ENCODE data around the gene PDLIM7. TPM values are rescaled to one million over a fixed set of nuclear protein-coding genes. Genes with fewer than 3 reads are reported as not detected.
"Not testable (repeated sequence)": the region's sequence is repeated elsewhere in the genome, so short reads cannot be mapped to it uniquely, and the experiment has no call there.

The PDLIM7 gene
- total RNA-seq, 1 donor from 2014 or later: 187 TPM

GRCh38 chr5:177539411-177539810 is 42.0 kb upstream of the PDLIM7 start:
- Mint-ChIP-seq H3K4me1 (ENCODE audit: unreplicated experiment) (no peaks in the 10 kb centered on the region), H3K27ac (no peak overlapping the region)

DNA sequence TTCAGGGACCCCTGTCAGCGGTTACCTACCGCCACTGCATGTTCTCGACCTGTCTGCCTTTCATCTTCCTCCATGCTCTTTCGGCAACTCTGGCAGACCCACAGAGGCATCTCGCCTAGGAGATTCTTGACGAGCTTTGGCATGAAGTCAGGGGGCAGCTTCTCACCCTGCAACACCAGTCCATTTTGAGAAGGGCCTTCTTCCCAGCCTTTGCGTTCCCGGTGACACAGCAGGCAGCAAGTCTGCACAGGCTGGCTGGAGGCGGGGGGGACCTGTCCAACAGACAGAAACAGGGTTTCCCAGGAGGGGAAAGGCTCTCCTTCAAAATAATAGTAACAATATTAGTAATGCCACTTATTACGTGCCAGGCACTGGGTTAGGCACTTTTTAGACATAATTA is 41.5 kb upstream of the PDLIM7 start:
- no peaks in the 10 kb centered on the region for H3K4me1 Mint-ChIP-seq (ENCODE audit: unreplicated experiment)
- H3K36me3 Mint-ChIP-seq: peaks cover 9% of the 10 kb centered on the region
- no peak overlapping the region for H3K27ac Mint-ChIP-seq
- H3K9me3 Mint-ChIP-seq: no peaks in the 10 kb centered on the region
- no peaks in the 10 kb centered on the region for H3K27me3 Mint-ChIP-seq
- no peak for DNase-seq (ENCODE audit: extremely low spot score, unreplicated experiment)
- H3K4me3 Mint-ChIP-seq: no peak overlapping the region
- TF ChIP-seq, protein P1, sequence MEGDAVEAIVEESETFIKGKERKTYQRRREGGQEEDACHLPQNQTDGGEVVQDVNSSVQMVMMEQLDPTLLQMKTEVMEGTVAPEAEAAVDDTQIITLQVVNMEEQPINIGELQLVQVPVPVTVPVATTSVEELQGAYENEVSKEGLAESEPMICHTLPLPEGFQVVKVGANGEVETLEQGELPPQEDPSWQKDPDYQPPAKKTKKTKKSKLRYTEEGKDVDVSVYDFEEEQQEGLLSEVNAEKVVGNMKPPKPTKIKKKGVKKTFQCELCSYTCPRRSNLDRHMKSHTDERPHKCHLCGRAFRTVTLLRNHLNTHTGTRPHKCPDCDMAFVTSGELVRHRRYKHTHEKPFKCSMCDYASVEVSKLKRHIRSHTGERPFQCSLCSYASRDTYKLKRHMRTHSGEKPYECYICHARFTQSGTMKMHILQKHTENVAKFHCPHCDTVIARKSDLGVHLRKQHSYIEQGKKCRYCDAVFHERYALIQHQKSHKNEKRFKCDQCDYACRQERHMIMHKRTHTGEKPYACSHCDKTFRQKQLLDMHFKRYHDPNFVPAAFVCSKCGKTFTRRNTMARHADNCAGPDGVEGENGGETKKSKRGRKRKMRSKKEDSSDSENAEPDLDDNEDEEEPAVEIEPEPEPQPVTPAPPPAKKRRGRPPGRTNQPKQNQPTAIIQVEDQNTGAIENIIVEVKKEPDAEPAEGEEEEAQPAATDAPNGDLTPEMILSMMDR (conservative IDR thresholded peaks at IDR 0.05): no peak

More at GRCh38 chr5:177539411-177539810, 42.0 kb upstream of the PDLIM7 start:
- no peak for DNase-seq (ENCODE audit: extremely low spot score, unreplicated experiment)
- Mint-ChIP-seq H3K9me3 (no peaks in the 10 kb centered on the region), H3K27me3 (no peaks in the 10 kb centered on the region), H3K36me3 (peaks cover 8% of the 10 kb centered on the region), H3K4me3 (no peak overlapping the region)
- TF ChIP-seq, protein P1 (conservative IDR thresholded peaks at IDR 0.05): no peak

DNA sequence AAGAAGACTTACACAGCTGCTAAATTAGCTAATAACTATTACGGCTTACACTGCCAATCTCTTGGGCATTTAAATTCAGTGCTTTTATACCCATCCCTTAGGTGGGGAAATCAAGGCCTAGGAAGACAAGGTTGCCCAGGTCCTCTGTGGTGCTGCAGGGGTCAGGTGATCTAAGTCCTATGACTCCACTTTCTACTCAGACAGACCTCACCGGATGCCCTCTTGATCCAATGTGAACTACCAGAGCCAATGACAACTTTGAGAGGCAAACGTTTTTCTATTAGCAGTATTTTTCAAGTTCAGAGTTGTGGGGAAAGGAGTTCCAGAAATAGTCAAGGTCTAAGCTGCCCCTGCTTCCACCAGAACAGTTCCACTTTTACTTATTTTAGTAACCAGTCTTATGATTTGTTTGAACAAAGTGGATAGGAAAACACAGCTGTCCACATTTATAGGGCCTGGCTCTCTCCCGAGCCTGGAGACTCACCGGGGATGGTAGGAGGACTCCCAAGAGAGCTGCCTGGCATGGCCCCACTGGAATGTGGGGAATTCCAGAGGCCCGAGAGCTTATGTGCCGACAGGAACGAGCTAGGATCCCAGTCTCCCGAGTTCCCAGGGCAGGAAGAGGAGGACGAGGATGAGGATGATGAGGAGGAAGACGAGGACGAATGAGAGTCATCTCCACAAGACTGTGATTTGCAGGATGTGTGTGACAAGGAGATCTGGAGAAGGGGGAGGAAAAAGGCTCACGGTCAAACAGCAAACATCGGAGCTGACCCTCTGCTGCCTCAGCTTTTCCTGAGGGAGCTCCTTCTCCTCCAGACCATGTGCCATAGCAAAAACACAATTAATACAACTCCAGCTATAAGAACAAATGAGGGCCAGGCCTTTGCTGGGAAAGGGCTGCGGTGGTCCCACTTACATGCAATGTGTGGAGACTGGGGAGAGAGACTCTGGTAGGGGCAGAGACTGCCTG is 40.3 kb upstream of the PDLIM7 start:
- H3K9me3 Mint-ChIP-seq: no peaks in the 10 kb centered on the region
- peaks cover 11% of the 10 kb centered on the region for H3K36me3 Mint-ChIP-seq
- H3K4me1 Mint-ChIP-seq (ENCODE audit: unreplicated experiment): no peaks in the 10 kb centered on the region
- TF ChIP-seq, protein P1 (conservative IDR thresholded peaks at IDR 0.05): no peak
- H3K4me3 Mint-ChIP-seq: no peak overlapping the region
- peak overlapping the region; percentile 39 for H3K27ac Mint-ChIP-seq
- H3K27me3 Mint-ChIP-seq: no peaks in the 10 kb centered on the region
- DNase-seq (ENCODE audit: extremely low spot score, unreplicated experiment): no peak

DNA sequence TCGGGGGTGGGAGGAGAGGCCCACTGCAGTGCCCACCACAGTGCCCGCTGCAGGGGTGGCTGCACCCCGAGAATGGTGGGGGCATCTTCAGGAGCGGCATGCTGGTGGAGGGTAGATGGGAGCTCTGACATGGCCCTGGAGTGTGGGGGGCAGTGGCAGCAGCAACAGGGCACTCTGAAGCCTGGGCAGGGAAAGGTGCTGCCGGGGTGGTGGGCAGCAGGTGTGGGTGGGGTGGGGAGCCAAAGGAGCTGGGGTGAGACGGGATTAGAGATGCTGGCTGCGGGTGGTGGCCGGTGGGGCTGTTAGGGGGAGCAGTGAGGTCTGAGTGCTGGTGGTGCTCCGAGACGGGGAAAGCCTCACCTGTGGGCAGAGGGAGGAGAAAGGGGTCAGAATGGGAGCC is 39.0 kb upstream of the PDLIM7 start:
- H3K4me1 Mint-ChIP-seq (ENCODE audit: unreplicated experiment): no peaks in the 10 kb centered on the region
- H3K27ac Mint-ChIP-seq: no peak overlapping the region
- H3K36me3 Mint-ChIP-seq: peaks cover 9% of the 10 kb centered on the region
- DNase-seq (ENCODE audit: extremely low spot score, unreplicated experiment): no peak
- H3K27me3 Mint-ChIP-seq: no peaks in the 10 kb centered on the region
- no peaks in the 10 kb centered on the region for H3K9me3 Mint-ChIP-seq
- H3K4me3 Mint-ChIP-seq: no peak overlapping the region
- TF ChIP-seq, protein P1 (conservative IDR thresholded peaks at IDR 0.05): no peak

GRCh38 chr5:177535125-177535524 is 37.7 kb upstream of the PDLIM7 start:
- no peak overlapping the region for H3K4me3 Mint-ChIP-seq
- TF ChIP-seq, protein P1 (conservative IDR thresholded peaks at IDR 0.05): no peak
- no peaks in the 10 kb centered on the region for H3K27me3 Mint-ChIP-seq
- H3K9me3 Mint-ChIP-seq: no peaks in the 10 kb centered on the region
- H3K4me1 Mint-ChIP-seq (ENCODE audit: unreplicated experiment): no peaks in the 10 kb centered on the region
- H3K27ac Mint-ChIP-seq: no peak overlapping the region
- H3K36me3 Mint-ChIP-seq: peaks cover 11% of the 10 kb centered on the region
- no peak for DNase-seq (ENCODE audit: extremely low spot score, unreplicated experiment)

- not testable (repeated sequence) for DNase-seq (ENCODE audit: extremely low spot score, unreplicated experiment); H3K27ac Mint-ChIP-seq; H3K4me1 Mint-ChIP-seq (ENCODE audit: unreplicated experiment); H3K27me3 Mint-ChIP-seq; H3K9me3 Mint-ChIP-seq; H3K4me3 Mint-ChIP-seq
- peaks cover 12% of the 10 kb centered on the region for H3K36me3 Mint-ChIP-seq
Measured at GRCh38 chr5:177534433-177534832, 37.0 kb upstream of the PDLIM7 start.
